GM23338 (cell line): ENCODE data around the gene ELMO3. TPM values are rescaled to one million over a fixed set of nuclear protein-coding genes. Genes with fewer than 3 reads are reported as not detected.

Source experiments
- ATAC-seq: fragments of 200-7000 bp; cut with Tn5 transposase; 3 replicates; pipeline ENCODE4 v1.9.1; 2020
- DNase-seq: peaks from one replicate; pipeline ENCODE4 v3.0.0-alpha.2; 2015; ENCODE audit warnings: low spot score
- H2AFZ ChIP-seq: fragments of 200-600 bp; sonication (generic); 2 replicates; pipeline ENCODE4 v1.8.0; 2016; ENCODE audit warnings: antibody characterized with exemption, mild to moderate bottlenecking, moderate library complexity
- H3F3A ChIP-seq: fragments of 200-600 bp; sonication (generic); replicated peaks from 2 replicates; pipeline ENCODE4 v1.8.0; 2017; ENCODE audit warnings: antibody characterized with exemption, mixed run types, low read depth
- H3K27ac ChIP-seq: fragments of 200-600 bp; sonication (generic); 2 replicates; pipeline ENCODE4 v1.6.1; 2016; ENCODE audit warnings: low read depth
- H3K27me3 ChIP-seq: fragments of 200-600 bp; sonication (generic); 2 replicates; pipeline ENCODE4 v1.8.0; 2016; ENCODE audit warnings: mild to moderate bottlenecking, mixed run types, moderate library complexity; ENCODE audit not compliant: insufficient read depth
- H3K36me3 ChIP-seq: fragments of 200-600 bp; sonication (generic); 2 replicates; pipeline ENCODE4 v1.8.0; 2016; ENCODE audit warnings: mild to moderate bottlenecking; ENCODE audit not compliant: insufficient read depth
- H3K4me1 ChIP-seq: fragments of 200-600 bp; sonication (generic); 2 replicates; pipeline ENCODE4 v1.8.0; 2016; ENCODE audit warnings: mild to moderate bottlenecking, moderate library complexity; ENCODE audit not compliant: insufficient read depth
- H3K4me2 ChIP-seq: fragments of 200-600 bp; sonication (generic); 2 replicates; pipeline ENCODE4 v1.7.1; 2017; ENCODE audit warnings: mixed run types
- H3K4me3 ChIP-seq: fragments of 200-600 bp; sonication (generic); 2 replicates; pipeline ENCODE4 v1.6.1; 2016; ENCODE audit warnings: mixed run types
- H3K79me2 ChIP-seq: fragments of 200-600 bp; sonication (generic); replicated peaks from 2 replicates; pipeline ENCODE4 v1.8.0; 2017; ENCODE audit warnings: mild to moderate bottlenecking; ENCODE audit not compliant: insufficient read depth
- H3K9me2 ChIP-seq: fragments of 200-600 bp; sonication (generic); 2 replicates; pipeline ENCODE4 v1.8.0; 2017; ENCODE audit not compliant: insufficient read depth
- H4K20me1 ChIP-seq: fragments of 200-600 bp; sonication (generic); replicated peaks from 2 replicates; pipeline ENCODE4 v1.8.0; 2017; ENCODE audit warnings: mild to moderate bottlenecking; ENCODE audit not compliant: insufficient read depth
- H3K27ac Mint-ChIP-seq: 2 replicates; pipeline ENCODE4 v1.8.0; 2020; ENCODE audit warnings: inconsistent platforms, mild to moderate bottlenecking, moderate library complexity, mixed read lengths
- H3K27me3 Mint-ChIP-seq: 3 replicates; pipeline ENCODE4 v1.8.0; 2022; ENCODE audit warnings: low read depth, mild to moderate bottlenecking, moderate library complexity, mixed read lengths, inconsistent platforms; ENCODE audit not compliant: insufficient read depth, poor library complexity
- H3K36me3 Mint-ChIP-seq: 3 replicates; pipeline ENCODE4 v1.8.0; 2021; ENCODE audit warnings: low read depth, mild to moderate bottlenecking, inconsistent platforms, moderate library complexity, mixed read lengths
- H3K4me1 Mint-ChIP-seq: 3 replicates; pipeline ENCODE4 v1.8.0; 2020; ENCODE audit warnings: mild to moderate bottlenecking, inconsistent platforms, mixed read lengths
- H3K4me3 Mint-ChIP-seq: 3 replicates; pipeline ENCODE4 v1.8.0; 2021; ENCODE audit warnings: moderate library complexity, mild to moderate bottlenecking, inconsistent platforms, mixed read lengths
- H3K9me3 Mint-ChIP-seq: 3 replicates; pipeline ENCODE4 v1.8.0; 2020; ENCODE audit warnings: moderate library complexity, mild to moderate bottlenecking, inconsistent platforms, mixed read lengths
- ETS1 ChIP-seq: IDR thresholded peaks from 2 replicates; pipeline ENCODE4 v1.6.1; 2016; ENCODE audit warnings: antibody characterized with exemption
- EZH2 ChIP-seq: fragments of 200-600 bp; sonication (generic); IDR thresholded peaks from one replicate; pipeline ENCODE4 v1.8.0; 2017; ENCODE audit warnings: antibody characterized with exemption, mild to moderate bottlenecking, low read depth; ENCODE audit not compliant: unreplicated experiment
- NANOG ChIP-seq: IDR thresholded peaks from 2 replicates; pipeline ENCODE4 v1.6.1; 2016; ENCODE audit warnings: antibody characterized with exemption, borderline replicate concordance
- REST ChIP-seq: IDR thresholded peaks from one replicate; pipeline ENCODE4 v1.6.1; 2018; ENCODE audit warnings: antibody characterized with exemption; ENCODE audit not compliant: unreplicated experiment
- STAT1 ChIP-seq: IDR thresholded peaks from one replicate; pipeline ENCODE4 v1.6.1; 2016; ENCODE audit warnings: antibody characterized with exemption; ENCODE audit not compliant: unreplicated experiment
- ZNF114 ChIP-seq: fragments of 250-450 bp; sonication (Bioruptor Pico); IDR thresholded peaks from 2 replicates; pipeline ENCODE4 v1.5.0; 2020; ENCODE audit warnings: mild to moderate bottlenecking, moderate library complexity
- ZNF331 ChIP-seq: fragments of 250-450 bp; sonication (Bioruptor Pico); IDR thresholded peaks from 2 replicates; pipeline ENCODE4 v1.5.0; 2020; ENCODE audit warnings: low read depth, mild to moderate bottlenecking, moderate library complexity
- ZNF462 ChIP-seq: fragments of 250-450 bp; sonication (Bioruptor Pico); IDR thresholded peaks from 2 replicates; pipeline ENCODE4 v1.5.0; 2020; ENCODE audit warnings: mild to moderate bottlenecking, moderate library complexity
- polyA plus RNA-seq: library from polyadenylated mRNA; unstranded; fragments of >200 nt; fragmentation: Nextera tagmentation; extraction: Ambion mirVana; gene quantifications from 2 replicates; pipeline ENCODE4 v1.2.1, GENCODE V29; 2016
- total RNA-seq: library from RNA; depleted of rRNA; stranded (reverse); fragments of >200 nt; shearing (Covaris generic); gene quantifications from 2 replicates; pipeline ENCODE4 v1.2.3, GENCODE V29; 2014

The ELMO3 gene
- total and polyA plus RNA-seq, 2 experiments from 2014 or later: 4.7 to 16.2 TPM

- TF ChIP-seq STAT1 (no peak), ZNF462 (CRISPR knock-in tag) (no peak), NANOG (no peak), ZNF114 (CRISPR knock-in tag) (no peak), ZNF331 (CRISPR knock-in tag) (no peak)
Measured at GRCh38 chr16:67167588-67167987, 31.3 kb upstream of the ELMO3 start (continued).

- Histone ChIP-seq H3K36me3 (no peaks in the 10 kb centered on the region), H3K9me2 (no peaks in the 10 kb centered on the region), H3K4me1 (peaks cover 28% of the 10 kb centered on the region), H2AFZ (0 out of 2 replicates have a peak overlapping the region, but pooled peaks have one; percentile 56), H3K27me3 (peaks cover 97% of the 10 kb centered on the region), H3K4me3 (peak overlapping the region; percentile 69), H3K79me2 (no peaks in the 10 kb centered on the region), H3K27ac (no peak overlapping the region), H3K4me2 (peak overlapping the region; percentile 97), H3F3A (0 out of 2 replicates have a peak, but pooled peaks cover 16% of the 10 kb centered on the region), H4K20me1 (peaks cover 6% of the 10 kb centered on the region)
- Mint-ChIP-seq H3K4me3 (peak overlapping the region; percentile 79), H3K4me1 (peaks cover 46% of the 10 kb centered on the region), H3K9me3 (no peaks in the 10 kb centered on the region; the same call in 2 of the 3 replicates), H3K36me3 (no peaks in the 10 kb centered on the region; the same call in 2 of the 3 replicates), H3K27me3 (peaks cover 95% of the 10 kb centered on the region), H3K27ac (no peak overlapping the region)
- peak; percentile 37 for TF ChIP-seq EZH2
- no peak for TF ChIP-seq ETS1
- TF ChIP-seq REST: peak; percentile 63
- TF ChIP-seq ZNF114 (CRISPR knock-in tag): no peak
- DNase-seq: peak; percentile 76
- ATAC-seq: peak; percentile 9
Measured at GRCh38 chr16:67169011-67169451, 29.9 kb upstream of the ELMO3 start.
